ENCODE measurements around the gene LY6G5C. TPM values are rescaled to one million over a fixed set of nuclear protein-coding genes. Genes with fewer than 3 reads are reported as not detected.
"Not testable (repeated sequence)": the region's sequence is repeated elsewhere in the genome, so short reads cannot be mapped to it uniquely, and the experiment has no call there.

Gene LY6G5C
- total RNA-seq, 1 donor from 2014 or later: not detected

DNA sequence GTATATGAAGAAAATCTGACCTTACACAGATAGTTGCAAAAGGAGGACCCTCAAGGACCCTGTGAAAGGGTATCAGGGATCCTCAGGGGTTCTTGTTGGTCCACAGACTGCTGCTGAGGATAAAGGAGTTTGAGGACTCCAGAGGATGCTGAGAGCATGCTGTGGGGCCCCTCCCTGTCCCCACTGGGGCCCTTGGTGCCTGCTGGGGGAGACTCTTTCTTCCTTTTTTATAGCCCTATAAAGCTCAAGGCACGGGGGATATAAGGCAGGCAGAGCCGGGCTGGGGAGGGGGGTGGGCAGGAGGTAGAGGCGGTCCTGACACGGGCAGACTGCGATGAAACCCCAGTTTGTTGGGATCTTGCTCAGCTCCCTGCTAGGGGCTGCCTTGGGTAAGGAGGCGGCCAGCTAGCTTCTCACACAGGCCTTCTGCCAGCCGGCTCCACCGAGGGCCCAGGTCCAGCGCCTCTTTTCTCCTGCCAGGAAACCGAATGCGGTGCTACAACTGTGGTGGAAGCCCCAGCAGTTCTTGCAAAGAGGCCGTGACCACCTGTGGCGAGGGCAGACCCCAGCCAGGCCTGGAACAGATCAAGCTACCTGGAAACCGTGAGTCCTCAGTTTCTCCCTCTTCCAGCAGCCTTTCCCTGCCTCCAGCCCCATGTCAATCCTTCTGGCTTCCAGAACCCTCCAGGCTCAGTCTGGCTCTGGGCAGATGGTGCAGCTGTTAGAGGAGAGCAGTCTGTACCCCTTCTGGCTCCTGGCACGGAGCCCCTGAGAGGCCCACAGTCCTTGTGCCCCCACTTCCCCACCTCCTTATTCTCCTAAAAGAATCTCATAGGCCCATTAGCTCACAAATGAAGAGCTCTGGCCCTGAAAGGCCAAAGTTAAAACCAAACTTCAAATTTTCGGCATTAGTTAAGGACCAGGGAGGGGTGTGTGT, 34.4 kb upstream of the LY6G5C start, which contains the start of gene LY6G6D:
Gene LY6G6D, plus strand, starts transcription at position 327 of the 937 bp plus-strand sequence. Its CDS starts 8 bp downstream, at position 335.
- DNase-seq: no peak

DNA sequence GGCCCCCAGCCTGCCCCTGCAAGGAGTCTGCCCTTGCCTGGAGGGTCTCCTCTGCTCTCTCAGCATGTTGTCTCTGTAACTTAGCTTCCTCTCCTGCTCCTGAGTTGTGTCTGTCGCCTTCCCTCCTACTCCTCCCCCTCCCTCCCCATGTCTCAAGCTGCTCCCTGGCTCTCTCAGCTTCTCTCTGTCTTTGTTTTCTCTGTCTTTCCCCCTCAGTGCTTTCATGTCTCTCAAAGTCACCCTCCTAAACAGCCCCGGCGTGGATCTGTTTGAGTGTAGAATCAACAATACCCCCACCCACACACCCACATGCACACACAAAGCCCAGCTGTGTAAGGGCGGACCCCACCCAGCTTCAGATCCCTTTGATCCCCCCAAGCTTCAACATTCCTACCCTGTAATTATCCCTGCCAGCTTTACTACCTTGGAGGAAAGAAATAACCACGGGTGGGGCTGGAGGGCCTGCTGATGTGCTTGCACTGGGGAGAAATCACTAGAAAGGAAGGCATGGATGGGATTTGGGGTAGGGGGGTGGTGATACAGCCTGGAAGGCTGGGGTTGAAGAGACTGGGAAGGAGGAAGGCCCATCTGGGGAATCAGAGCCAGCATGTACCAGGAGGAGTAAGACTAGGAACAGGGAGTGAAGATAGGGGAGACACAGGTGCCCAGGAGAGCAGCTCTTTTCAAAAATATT, 33.3 kb upstream of the LY6G5C start:
- no peak for DNase-seq

DNA sequence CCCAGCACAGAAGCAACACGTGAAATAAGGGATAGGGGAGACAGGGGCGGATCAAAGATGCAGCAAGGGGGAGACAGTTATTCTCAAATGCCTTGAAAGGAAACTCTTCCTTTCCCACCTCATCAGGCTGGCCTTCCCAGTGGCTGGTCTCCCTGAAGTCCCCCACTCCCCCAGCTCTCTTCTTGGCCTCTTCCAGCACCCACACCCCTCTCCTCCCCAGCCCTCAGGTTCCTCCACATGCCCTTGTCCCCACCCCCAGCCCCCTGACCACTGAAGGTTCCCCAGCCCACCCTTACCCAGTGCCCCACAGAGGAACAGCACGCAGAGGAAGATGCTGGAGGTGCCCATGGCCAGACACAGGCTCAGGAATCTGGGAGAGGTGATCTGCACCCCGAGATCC, 32.6 kb upstream of the LY6G5C start:
- no peak for DNase-seq

DNA sequence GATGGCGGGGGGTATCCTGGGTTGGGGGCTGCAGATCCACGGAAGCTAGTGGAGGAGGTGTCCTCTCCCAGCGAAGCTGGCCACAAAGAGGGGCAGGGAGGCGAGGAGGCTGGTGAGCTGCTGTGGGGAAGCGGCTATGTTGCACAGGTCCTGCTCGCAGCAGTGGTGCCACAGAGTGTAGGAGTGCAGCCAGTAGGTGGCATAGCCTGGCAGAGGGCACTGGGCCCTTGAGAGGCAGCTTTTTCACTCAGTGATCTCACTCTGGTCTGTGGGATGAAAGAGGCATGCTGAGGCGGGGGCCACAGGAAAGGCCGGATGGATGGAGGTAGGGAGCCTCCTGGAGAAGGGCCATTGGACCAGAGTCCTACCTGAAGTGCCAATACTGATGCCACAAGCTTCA, 31.4 kb upstream of the LY6G5C start:
- DNase-seq: no peak

DNA sequence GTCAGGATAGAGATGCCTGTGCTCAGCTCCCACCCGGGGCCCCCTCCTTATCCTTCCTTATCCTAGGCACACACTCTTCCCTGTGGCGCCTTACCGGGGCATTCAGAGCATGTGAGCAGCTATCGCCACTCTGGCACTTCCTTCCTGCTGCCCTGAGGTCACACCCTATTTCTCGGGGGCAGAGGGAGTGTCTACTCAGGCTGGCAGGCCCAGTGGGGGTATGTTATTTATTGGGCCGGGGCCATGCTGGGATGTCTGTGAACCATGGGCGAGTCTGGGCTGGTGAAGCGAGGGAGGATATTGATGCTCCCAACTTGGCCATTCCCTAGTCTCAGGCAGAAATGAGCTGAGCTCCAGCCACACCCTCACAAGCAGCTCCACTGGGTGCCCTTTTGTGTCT, 30.4 kb upstream of the LY6G5C start:
- no peak for DNase-seq

DNA sequence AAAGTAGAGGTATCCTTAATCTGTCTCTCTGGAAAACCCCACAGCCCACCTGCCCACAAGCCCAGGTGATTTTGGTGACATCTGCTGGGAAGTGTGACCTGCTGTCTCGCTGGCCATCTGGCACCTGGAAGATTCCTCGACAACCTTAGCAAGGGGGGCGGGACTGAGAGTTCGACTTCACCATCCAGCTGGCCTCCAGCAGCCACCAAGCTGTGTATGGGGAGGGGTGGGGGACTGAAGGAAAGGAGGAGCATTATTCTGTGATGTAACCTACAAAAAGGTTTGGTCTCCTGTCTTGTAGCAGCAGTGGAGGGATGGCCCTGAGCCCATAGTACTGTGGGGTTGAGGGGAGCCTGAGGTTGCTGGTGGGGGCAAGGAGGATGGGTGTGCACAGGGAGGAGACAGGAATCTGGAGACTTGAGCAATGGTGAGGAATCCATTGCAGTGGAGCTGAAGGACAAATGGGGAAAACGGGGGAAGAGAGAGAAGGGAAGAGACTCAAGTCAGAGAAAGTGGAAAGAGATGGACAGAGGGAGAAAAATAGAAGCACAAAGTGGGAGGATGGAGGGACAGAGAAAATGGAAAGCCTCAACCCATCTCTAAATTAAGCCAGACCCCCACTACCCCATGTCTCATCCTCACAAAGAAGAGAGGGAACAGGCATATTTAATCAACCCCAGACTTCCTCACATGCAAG, 29.8 kb upstream of the LY6G5C start:
- DNase-seq: no peak

DNA sequence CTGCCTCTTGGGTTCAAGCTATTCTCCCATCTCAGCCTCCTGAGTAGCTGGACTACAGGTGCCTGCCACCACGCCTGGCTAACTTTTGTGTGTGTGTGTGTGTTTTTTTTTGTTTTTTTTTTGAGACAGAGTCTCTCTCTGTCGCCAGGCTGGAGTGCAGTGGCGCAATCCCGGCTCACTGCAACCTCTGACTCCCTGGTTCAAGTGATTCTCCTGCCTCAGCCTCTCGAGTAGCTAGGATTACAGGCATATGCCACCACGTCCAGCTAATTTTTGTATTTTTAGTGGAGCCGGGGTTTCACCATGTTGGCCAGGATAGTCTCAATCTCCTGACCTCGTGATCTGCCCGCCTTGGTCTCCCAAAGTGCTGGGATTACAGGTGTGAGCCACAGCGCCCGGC, 28.3 kb upstream of the LY6G5C start:
- DNase-seq: not testable (repeated sequence)

DNA sequence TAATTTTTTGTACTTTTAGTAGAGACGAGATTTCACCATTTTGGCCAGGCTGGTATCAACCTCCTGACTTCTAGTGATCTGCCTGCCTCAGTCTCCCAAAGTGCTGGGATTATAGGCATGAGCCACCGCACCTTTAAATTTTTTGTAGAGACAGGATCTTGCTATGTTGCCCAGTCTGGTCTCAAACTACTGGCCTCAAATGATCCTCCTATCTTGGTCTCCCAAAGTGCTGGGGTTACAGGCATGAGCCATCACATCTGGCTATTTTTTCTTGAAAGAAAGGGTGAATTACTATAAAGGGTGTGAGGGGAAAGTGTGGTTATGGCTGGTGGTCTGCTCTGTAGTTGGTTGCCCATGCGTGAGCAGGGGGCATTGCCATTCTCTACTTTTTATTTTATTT, 27.4 kb upstream of the LY6G5C start:
- DNase-seq: no peak

DNA sequence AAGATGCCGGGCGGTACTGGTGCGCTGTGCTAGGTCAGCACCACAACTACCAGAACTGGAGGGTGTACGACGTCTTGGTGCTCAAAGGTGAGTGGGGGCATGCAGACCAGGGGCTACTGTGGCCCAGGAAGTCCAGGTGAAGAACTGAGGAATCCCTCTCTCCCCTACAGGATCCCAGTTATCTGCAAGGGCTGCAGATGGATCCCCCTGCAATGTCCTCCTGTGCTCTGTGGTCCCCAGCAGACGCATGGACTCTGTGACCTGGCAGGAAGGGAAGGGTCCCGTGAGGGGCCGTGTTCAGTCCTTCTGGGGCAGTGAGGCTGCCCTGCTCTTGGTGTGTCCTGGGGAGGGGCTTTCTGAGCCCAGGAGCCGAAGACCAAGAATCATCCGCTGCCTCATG, 26.8 kb upstream of the LY6G5C start:
- DNase-seq: no peak

DNA sequence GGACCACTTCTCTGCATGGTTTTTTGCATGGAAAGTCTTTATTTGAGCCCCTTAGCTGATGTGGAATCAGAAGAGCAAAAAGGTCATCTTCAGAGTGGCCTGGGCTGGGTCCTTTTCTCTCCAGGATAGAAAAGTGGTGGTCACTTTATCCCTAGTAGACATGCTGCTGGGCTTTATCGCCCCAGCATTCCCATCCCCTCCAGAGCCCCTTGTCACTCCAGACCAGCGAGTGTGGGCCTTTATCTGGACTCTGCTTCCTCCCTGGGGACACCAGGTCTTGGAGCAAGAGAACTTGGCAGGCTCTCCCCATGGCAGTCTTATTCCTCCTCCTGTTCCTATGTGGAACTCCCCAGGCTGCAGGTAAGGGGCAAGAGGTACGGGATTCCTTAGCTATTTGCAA, 25.7 kb upstream of the LY6G5C start, which contains the start of gene LY6G6F:
Gene LY6G6F, plus strand, starts transcription at position 268 of the 400 bp plus-strand sequence. Its CDS starts 41 bp downstream, at position 309.
- DNase-seq: no peak

DNA sequence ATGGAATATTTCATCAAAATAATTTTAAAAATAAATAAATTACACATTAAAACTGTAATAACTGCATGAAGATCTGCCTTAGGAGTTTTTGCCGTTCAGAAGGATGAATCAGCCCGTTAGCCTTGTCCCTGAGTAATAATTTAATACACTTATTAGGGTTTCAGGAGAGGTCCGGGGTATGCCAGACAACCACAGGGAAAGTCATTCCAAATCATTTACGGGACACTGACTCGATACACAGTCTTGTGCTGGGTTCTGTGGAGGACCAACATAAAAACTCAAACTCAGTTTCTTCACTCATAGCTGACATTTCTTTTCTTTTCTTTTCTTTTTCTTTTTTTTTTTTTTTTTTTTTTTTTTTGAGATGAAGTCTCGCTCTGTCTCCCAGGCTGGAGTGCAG, 25.1 kb upstream of the LY6G5C start:
- no peak for DNase-seq

DNA sequence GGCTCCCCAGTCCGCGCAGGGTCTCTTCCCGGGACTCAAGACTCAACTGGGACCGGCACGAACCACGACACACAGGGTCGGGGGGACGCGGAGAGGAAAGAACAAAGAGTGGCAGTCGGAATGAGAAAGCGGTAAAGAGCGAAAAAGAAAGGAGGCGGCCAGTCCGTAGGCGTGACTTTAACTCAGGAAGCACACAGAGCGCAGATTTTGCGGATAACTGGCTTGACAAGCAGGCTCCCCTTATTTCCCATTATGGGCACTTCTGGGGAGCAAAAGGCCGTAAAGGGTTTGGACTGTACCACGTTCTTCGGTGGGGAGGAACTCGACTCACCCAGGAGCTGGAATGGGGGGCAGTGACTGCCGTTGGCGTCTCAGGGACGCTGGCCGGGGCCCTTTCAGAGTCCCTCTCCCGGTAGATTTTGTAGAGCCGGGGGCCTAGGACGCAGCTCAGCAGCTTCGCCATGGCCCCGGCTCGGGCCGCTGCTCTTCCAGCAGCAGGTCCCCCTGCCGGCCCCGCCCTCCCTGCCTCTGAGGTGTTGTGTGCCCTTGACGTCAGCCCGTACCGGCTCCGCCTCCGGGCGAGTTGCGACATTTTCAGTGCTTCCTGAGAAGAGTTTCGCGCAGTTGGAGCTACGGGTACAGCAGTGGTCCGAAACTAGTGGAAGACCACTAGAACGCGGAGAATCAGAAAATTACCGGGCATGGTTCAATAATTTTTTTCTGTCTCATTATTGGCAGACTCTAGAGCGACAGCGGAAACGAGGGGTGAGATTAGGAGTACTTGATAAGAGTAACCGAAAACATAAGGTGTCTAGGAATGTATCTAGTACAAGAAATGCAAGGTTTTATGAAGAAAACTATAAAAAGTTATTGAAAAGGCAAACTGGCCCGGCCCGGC, 22.2 kb upstream of the LY6G5C start, which contains the start of gene ABHD16A:
Gene ABHD16A, minus strand, starts transcription at position 506 of the 898 bp plus-strand sequence. Its CDS starts 43 bp downstream, at position 463.
- peak; percentile 99 for DNase-seq

DNA sequence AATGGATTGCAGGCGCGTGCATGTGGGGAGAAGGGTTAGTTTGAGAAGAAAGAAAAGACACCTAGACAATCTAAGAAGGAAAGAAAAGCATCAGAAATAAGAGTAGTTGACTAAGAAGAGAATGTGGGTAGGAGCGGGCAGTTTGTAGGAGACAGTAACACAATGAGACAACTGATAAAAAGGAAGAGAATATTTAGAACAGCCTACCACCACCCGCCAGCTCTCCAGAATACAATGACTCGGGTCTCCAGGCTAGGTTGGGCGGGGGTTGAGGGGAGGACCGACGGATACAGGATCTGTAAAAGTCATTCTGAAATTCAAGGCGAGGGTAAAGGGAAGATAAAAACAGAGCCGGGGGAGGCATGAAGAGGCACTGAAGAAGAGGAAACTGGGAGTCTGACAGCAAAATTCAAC, 21.5 kb upstream of the LY6G5C start:
- DNase-seq: no peak

DNA sequence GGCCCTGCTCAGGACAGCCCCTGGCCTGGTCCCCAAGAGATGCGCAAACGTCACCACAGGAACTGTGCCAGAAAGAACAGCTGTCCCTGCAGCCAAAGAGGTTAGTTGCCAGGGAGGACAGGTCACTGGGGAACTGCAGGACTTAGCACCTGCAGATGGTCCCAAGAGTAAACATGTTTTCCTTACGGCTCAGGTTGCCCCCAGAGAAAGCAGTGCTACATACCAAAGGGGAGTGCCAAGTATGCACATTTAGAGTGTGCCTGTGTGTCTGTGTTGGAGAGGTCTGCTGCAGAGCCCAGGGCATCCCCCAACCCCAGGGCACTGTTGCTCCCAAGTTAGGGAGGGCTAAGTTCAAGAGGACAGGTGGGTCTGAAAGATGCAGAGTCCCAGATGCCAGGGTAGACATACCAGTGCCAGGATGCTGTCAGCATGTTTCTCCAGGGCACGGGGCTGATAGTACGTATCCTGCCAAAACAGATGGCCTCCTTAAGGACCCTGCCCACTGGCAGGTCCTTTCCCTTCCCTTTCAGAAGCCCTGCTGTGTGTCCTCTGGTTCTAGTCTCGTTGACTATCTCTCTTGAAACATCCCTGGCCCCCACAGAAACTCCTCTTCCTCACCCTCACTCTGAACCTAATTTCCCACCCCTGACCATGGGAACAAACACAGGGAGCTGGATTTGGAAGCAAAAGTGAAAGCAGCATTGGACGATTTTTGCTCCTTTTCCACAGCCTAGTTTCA, 21.0 kb upstream of the LY6G5C start:
- no peak for DNase-seq

DNA sequence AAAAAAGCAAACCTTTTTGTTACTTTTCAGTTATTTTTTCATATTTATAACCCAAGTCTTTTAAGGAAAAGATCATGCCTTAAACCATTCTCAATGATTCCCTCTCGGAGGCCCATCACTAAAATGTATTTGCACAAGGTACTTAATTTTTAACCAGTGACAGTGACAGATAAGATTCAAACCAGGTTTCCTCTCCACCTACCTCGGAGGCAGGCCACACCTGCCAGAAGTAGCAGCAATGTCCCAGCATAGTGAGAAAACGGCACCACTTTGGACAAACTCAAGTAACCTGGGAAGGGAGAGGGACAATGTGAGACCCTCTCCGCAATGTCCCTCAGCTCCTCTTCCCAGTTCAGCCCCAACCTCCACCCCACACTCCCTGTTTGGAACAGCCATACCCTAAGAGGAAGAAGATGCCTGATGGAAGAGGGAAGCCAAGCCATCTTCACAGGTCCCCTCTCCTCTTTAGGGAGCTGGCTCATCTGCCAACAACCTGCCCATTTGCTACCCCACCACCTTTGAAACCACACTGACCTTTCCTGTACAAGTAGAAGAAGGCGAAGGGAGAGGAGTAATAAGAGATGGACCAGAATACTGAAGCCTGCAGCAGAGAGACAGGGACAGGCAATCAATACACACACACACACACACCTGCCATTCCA, 20.0 kb upstream of the LY6G5C start:
- no peak for DNase-seq

DNA sequence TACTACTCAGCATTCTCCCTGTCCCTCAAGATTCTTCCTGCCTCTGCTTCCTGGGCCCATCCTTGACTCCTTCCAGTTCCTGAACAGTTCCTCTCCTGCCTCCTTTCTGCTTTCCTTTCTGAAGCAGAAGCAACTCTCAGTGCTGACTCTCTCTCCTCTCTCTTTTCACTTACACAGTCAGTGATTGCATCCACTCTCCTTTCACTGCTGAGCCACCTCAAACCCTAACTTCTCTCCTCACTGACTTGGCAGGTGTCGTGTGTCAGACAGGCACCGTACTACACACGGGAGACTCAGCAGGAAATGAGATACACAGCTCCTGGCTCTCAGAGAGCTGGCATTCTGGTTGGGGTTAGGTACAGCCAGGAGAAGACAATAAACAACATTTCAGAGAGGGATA, 16.7 kb upstream of the LY6G5C start:
- no peak for DNase-seq

DNA sequence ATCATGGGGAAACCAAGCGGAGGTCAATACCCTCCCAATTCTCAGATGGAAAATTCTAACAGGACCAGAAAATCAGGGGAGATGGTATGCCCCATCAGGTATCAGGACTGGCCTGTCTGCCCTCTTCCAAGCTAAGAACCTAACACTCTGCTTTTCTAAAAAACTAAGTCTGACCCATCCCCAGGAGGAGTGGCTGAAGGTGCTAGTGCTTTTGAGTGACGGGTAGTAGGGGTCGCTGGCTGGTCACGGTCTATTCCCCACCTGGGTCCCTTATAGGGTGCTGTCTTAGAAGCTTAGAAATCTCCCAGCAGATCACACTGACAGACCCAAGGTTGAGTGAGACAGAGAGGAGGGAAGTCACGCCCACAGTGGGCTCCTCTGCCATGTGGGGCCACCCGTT, 12.7 kb upstream of the LY6G5C start:
- no peak for DNase-seq

DNA sequence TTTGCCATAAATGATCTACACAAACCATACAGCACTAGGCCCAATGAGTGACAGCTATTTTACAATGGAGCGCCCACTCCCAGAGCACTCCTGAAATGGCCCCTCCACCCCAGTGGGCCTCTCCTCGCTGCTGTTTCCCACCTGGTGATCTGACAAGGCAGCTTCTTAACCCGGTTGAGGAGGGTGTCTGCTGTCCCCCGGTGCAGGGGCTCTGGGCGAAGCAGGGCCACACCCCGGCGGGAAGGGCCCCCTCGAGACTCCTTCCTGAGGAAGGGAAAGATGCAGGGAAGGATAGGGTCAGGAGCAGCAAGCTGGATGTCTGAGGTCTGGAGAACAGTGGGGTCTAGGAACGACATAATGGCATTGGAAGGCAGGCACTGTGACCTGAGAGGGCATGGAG, 12.0 kb upstream of the LY6G5C start:
- DNase-seq: no peak

DNA sequence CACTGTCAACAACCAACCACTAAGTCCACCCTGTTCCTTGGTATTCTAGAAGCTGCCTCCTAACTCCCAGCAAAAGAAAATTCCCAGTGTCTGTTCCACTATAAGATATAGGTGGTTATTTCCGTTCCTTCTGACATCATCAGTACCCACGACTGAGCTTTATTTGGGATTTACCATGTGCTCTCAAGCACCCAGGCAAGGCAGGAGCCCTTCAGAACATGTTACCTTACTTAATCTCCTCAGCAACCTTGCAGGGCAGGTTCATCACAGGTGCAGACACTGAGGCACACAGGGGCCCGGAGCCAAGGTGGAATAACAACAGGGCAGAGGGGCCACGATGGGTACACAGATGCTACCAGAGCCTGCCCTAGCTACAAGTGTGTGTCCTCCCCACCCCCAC, 11.5 kb upstream of the LY6G5C start:
- DNase-seq: no peak

DNA sequence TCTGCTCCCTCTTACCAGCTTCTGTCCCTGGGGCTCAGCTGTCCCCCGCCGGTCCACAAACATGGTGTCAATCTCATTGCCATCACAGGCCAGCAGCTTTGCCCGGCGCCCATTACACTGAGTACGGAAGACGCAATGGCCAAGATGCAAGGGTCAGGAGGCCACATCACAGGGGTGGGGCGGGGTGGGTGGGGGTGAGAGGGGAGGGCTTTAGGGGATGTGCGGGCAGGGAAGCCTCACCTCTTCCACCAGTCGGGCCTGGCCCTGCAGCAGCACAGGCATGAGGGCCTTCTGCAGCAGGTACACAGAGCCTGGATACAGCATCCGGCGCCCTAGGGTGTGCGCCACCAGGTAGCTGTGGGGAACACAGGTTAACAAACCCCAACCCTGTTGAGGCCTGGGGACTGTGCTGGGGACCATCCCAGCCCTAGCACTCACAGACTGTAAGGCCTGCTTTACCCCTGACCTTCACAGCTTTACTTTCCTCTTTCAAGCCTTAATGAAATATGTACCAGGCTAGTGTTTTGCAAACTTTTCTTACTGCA, 10.8 kb upstream of the LY6G5C start:
- no peak for DNase-seq

All from skin of body (tissue), 2 donors.